Mesothelial cell of epicardium (in vitro differentiated cells): ENCODE results near the gene RBM3. TPM values are rescaled to one million over a fixed set of nuclear protein-coding genes. Genes with fewer than 3 reads are reported as not detected.

Experiments
- DNase-seq, 2 experiments: peaks; one replicate each; pipeline ENCODE4 v3.0.0; 2021; ENCODE audit warnings: low spot score in 2 of 2; ENCODE audit not compliant: unreplicated experiment in 2 of 2
- H3K27ac Mint-ChIP-seq: 2 replicates; pipeline ENCODE4 v1.8.0; 2021; ENCODE audit warnings: mixed read lengths
- H3K27me3 Mint-ChIP-seq: 2 replicates; pipeline ENCODE4 v1.8.0; 2021; ENCODE audit warnings: low read depth, mixed read lengths
- H3K36me3 Mint-ChIP-seq: 2 replicates; pipeline ENCODE4 v1.8.0; 2021; ENCODE audit warnings: mixed read lengths
- H3K4me1 Mint-ChIP-seq: 2 replicates; pipeline ENCODE4 v1.8.0; 2021; ENCODE audit warnings: mixed read lengths
- H3K4me3 Mint-ChIP-seq: 2 replicates; pipeline ENCODE4 v1.8.0; 2021; ENCODE audit warnings: mild to moderate bottlenecking, moderate library complexity, mixed read lengths
- H3K9me3 Mint-ChIP-seq: 2 replicates; pipeline ENCODE4 v1.8.0; 2021; ENCODE audit warnings: mixed read lengths
- total RNA-seq: library from RNA; stranded (reverse); gene quantifications from 3 replicates; pipeline ENCODE4 v1.2.1, GENCODE V29; 2021
- TF ChIP-seq, protein P1 (sequence below): fragments of 200-600 bp; sonication (generic); IDR thresholded peaks from one replicate; pipeline ENCODE4 v1.5.0; 2021; ENCODE audit warnings: antibody characterized with exemption; ENCODE audit not compliant: unreplicated experiment

Gene RBM3
- total RNA-seq, 1 donor from 2014 or later = 208 TPM

DNA sequence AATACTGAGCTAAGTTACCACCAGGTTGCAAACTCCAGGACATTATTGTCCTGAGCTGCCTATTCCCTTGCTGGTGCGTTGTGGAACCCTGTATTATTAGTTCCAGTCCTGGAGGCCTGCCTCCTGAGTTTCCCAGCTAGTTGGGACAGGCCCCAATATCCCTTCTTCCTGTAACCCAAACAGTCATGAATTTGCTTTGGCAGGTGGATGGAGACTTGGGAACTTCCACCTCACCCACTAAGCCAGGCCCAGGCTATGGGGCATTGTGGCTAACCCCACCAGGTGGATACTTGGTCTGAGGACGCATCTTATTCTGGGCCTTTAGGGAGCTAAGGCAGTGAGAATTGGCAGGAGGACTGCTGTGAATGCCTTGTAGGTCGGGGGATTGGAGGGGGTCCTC, 5.0 kb downstream of the RBM3 start:
- Mint-ChIP-seq H3K4me1 (peaks cover 10% of the 10 kb centered on the region), H3K36me3 (peaks cover 17% of the 10 kb centered on the region), H3K4me3 (no peak overlapping the region), H3K9me3 (peaks cover 4% of the 10 kb centered on the region), H3K27ac (no peak overlapping the region), H3K27me3 (no peaks in the 10 kb centered on the region)
- TF ChIP-seq, protein P1, sequence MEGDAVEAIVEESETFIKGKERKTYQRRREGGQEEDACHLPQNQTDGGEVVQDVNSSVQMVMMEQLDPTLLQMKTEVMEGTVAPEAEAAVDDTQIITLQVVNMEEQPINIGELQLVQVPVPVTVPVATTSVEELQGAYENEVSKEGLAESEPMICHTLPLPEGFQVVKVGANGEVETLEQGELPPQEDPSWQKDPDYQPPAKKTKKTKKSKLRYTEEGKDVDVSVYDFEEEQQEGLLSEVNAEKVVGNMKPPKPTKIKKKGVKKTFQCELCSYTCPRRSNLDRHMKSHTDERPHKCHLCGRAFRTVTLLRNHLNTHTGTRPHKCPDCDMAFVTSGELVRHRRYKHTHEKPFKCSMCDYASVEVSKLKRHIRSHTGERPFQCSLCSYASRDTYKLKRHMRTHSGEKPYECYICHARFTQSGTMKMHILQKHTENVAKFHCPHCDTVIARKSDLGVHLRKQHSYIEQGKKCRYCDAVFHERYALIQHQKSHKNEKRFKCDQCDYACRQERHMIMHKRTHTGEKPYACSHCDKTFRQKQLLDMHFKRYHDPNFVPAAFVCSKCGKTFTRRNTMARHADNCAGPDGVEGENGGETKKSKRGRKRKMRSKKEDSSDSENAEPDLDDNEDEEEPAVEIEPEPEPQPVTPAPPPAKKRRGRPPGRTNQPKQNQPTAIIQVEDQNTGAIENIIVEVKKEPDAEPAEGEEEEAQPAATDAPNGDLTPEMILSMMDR = no peak
- DNase-seq = no peak

DNA sequence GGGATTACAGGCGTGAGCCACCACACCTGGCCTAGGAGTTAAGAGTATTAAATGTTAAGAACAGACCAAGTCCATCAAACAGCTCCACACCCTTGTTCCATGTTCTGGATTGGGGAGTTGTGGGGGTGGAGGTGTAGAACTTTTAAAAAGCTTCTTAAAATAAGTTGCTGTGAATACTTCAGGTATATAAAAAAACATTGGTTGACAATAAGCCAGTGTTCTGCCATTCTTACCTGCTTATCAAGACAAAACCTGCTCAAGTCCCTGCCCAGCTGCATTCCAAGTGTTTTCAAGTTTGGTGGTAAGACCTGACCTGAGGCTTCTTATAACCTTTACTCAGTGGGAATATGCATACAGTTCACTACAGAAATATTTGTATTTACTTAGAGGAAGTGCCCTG, 6.4 kb downstream of the RBM3 start:
- Mint-ChIP-seq H3K27me3 (no peaks in the 10 kb centered on the region), H3K4me3 (no peak overlapping the region), H3K9me3 (peaks cover 9% of the 10 kb centered on the region), H3K4me1 (peaks cover 4% of the 10 kb centered on the region), H3K36me3 (peaks cover 11% of the 10 kb centered on the region), H3K27ac (no peak overlapping the region)
- TF ChIP-seq, protein P1 = no peak
- DNase-seq = no peak

DNA sequence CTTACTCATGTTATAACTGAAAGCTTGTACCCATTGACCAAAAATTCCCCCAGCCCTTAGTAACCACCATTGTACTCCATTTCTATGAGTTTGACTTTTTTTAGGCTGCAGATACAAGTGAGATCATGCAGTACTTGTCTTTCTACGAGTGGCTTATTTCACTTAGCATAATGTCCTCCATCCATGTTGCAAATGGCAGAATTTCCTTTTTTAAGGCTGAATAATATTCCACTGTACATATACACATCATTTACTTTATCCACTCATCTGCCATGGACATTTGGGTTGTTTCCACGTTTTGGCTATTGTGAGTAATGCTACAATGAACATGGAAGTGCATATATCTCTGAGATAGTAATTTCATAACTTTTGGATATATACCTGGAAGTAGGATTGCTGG, 10.4 kb downstream of the RBM3 start:
- no peak for DNase-seq
- no peak overlapping the region for H3K27ac Mint-ChIP-seq
- peaks cover 13% of the 10 kb centered on the region for H3K9me3 Mint-ChIP-seq
- H3K36me3 Mint-ChIP-seq = peaks cover 3% of the 10 kb centered on the region
- TF ChIP-seq, protein P1 = no peak
- no peaks in the 10 kb centered on the region for H3K4me1 Mint-ChIP-seq
- no peak overlapping the region for H3K4me3 Mint-ChIP-seq
- no peaks in the 10 kb centered on the region for H3K27me3 Mint-ChIP-seq

DNA sequence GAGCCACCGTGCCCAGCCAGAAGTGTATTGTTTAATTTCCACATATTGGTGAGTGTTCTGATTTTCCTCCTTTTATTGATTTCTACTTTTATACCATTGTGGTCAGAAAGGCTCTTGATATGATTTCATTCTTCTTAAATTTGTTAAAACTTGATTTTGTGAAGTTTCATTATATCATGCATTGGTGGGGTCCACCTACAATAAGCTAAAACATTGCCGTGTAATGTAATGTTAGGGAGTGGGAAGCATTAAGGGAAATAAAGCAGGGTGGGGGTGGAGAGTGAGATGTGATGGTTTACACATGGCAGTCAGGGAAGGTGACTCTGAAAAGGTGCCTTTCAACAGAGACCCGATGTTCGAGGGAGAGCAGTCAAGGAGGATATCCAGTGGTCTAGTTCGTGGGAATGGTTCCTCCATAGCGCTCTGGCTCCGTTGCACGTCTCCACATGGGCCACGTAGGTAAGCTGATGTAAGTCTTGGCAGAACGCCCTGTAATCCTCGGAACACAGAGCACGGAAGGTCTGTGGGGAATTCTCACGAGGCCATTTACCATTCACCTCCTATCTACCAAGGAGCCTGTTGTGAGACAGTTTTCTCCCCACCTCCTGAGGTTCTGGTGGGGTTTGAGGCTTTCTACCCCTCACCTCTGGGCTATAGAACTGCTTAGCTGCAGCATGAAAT, 15.3 kb downstream of the RBM3 start:
- H3K9me3 Mint-ChIP-seq = peaks cover 7% of the 10 kb centered on the region
- DNase-seq = no peak

DNA sequence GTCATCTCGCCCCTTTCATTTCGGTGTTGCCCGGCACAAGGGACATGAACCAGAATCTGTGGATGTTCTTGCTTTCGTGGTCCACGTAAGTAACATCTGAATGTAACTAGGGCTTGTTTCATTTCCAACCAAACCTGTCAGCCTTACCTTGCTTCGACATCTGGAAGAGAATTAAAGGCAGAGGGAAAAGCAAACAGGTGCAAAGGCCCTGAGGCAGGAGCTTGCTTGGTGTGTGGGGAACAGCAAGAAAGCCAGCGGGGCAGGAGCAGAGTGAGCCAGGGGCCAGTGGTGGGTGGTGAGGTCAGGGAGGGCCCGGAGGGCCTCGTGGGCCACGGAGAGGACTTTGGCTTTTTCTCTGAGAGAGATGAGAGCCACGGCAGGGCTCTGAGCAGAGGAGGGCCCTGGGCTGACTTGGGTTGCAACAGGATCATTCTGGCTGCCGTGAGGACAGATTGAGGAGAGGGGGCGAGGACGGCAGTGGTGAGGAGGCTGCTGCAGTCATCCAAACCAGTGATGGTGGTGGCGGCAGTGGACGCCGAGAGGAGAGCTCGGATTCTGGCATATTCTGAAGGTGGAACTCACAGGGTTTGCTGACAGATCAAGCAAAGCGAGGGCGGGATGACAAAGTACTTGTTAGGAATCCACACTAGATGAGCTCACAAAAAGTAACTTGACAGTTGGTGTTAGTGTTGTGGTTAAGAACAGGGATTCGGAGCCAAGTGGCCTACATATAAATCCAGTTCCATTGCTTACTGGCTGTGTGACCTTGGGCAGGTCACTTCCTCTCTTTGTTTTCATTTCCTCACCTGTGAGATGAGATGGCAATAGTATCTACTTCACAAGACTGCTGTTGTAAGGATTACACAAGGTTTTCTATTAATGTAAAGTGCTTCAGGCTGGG, 16.2 kb downstream of the RBM3 start:
- no peak for DNase-seq
- H3K4me1 Mint-ChIP-seq = no peaks in the 10 kb centered on the region
- TF ChIP-seq, protein P1 = no peak
- H3K27ac Mint-ChIP-seq = no peak overlapping the region
- H3K36me3 Mint-ChIP-seq = no peaks in the 10 kb centered on the region
- H3K4me3 Mint-ChIP-seq = no peak overlapping the region
- no peaks in the 10 kb centered on the region for H3K27me3 Mint-ChIP-seq
- peaks cover 4% of the 10 kb centered on the region for H3K9me3 Mint-ChIP-seq

More for the DNA sequence above, 15.3 kb downstream of the RBM3 start:
- Mint-ChIP-seq H3K4me1 (no peaks in the 10 kb centered on the region), H3K27ac (no peak overlapping the region), H3K36me3 (no peaks in the 10 kb centered on the region), H3K4me3 (no peak overlapping the region), H3K27me3 (no peaks in the 10 kb centered on the region)
- TF ChIP-seq, protein P1 = no peak
